RKO (cell line): ENCODE results near the gene POLE.

Experiments
- DNase-seq: peaks from one replicate; pipeline ENCODE4 v3.0.0-alpha.2; 2016; ENCODE audit warnings: low spot score

The POLE gene

DNA sequence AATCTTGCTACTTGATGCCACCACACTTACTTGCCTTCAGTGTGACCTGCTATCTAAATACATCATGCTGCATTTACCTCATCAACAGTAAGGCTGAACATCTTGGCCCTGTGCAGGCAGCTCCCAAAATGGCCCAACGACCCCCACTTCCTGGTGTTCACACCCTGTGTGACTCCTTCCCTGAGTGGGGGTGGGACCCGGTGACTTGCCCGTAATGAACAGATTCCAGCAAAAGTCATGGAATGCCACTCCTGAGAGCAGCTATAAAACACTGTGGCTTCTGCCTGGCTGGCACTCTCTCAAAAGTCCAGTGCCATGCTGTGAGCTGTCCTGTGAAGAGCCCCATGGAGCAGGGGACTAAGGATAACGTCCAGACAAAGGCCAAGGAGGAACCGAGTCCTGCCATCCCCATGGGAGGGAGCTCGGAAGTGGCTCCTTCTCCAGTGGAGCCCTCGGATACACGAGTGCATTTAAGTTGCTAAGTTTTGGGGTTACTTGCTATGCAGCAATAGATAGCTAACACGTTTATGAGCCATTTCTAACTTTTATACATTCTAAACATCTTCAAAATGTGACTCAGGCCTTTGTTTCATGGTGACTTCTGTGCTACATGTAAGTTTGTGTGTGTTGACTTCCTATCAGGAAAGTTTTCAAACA is 35.6 kb downstream of the POLE start:
- peak; percentile 77 for DNase-seq

GRCh38 chr12:132649226-132649945 is 37.8 kb downstream of the POLE start:
- DNase-seq = no peak

GRCh38 chr12:132648616-132649225 is 38.4 kb downstream of the POLE start:
- no peak for DNase-seq

GRCh38 chr12:132647858-132648257 is 39.3 kb downstream of the POLE start:
- DNase-seq = no peak

- no peak for DNase-seq
Measured at GRCh38 chr12:132646850-132647249, 40.3 kb downstream of the POLE start.

DNA sequence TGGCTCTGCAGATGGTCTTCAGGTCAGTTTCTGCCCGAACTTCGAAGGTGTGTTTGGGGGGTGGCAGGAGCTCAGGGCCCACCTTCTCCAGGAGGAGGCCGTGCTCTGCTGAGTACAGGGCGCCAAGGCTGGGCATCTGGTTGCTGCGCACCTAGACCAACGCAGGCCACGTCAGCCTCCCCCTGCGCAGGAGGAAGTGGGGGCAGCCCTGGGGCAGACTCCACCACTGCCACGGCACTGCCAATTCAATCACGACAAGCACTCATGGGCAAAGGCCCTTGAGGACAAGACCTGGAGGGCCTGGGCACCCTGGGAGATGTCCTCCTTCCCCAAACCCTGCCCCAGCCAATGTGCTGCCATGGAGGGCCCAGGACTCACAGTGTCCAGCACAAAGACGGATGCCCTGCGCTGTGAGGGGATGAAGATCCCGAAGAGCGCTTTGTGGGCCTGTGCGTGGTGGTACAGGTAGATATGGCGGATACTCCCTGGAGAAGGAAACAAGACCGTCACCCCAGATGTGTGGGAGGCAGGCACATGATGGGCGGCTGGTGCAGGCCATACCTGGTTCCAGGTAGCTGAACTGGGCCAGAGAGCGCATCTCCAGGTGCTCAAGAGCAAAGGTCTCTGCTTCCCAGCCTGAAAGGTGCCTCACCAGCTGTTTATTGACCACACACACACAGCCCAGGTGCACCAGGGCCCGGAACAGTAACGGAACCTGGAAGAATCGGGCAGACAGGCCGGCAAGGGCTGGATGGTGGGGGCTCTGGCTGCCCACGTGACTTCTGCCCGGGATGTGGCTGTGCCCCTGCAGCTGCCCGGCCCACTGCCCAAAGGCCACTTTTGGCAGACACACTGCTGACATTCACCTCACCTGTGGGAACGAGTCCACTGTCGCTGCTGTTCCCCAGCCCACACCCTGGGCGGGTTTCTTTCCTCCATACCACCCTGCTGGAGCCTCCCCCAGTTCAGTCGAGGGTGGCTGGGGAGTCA is 44.0 kb downstream of the POLE start:
- DNase-seq = no peak

DNA sequence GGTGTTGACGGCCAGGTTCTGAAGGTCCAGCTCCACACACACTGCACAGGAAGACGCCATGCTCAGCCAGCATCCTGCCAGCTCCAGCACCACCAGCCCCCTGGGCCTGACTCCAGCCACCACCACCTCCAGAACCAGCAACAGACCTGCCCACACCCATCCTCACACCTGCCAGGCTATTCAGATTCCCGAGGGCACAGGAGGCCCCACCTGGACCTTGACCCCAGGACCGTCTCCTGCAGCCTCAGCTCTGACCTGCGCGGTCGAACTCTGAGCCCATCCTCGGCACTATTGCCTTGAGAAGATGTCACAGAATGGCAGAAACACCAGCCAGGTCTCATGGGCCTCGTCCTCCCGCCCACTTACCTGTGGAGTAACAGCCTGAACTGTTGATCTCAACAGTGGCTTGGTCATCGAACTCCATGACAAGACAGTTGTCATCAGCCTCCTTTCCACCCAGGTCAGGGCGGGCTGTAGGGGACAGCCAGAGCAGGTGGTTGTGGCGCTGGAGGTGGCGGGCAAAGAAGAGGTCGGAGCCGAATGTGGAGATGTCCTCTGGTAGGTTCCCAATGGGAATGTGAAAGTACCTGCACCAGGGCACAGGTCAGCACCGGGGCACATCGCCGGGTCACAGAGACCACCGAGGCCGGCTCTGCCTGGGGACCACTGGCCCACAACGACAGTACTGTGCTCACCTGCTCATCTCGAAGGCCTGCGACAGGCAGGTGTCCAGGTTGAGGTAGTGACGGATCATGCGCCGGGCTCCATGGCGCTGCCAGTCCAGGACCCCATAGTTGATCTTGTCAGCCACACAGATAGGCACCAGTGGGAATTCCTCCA is 45.1 kb downstream of the POLE start:
- no peak for DNase-seq

DNA sequence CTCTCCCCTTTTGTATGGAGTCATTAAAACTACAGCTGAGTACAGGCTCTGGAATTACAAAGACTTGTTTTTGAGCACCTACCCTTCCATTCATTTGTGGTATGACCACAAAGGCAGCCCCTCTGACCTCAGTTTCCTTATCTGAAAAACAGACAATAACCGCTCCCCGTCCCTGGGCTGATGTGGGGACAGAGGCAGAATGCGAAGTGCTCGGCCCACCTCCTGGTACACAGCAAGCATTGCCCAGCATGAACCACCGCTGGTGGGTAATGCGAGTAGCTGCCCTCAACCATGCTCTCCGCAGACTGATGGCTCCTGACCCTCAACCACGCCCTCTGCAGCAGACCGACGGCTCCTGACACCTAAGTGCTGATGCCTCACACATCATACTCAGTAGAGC is 46.2 kb downstream of the POLE start:
- DNase-seq = no peak

- no peak for DNase-seq
Measured at GRCh38 chr12:132639956-132640520, 47.1 kb downstream of the POLE start.

GRCh38 chr12:132638541-132639408 is 48.4 kb downstream of the POLE start:
- DNase-seq = peak; percentile 49

GRCh38 chr12:132637811-132638210 is 49.3 kb downstream of the POLE start:
- no peak for DNase-seq

- DNase-seq = no peak
Measured at GRCh38 chr12:132635076-132635955, 51.8 kb downstream of the POLE start.

DNA sequence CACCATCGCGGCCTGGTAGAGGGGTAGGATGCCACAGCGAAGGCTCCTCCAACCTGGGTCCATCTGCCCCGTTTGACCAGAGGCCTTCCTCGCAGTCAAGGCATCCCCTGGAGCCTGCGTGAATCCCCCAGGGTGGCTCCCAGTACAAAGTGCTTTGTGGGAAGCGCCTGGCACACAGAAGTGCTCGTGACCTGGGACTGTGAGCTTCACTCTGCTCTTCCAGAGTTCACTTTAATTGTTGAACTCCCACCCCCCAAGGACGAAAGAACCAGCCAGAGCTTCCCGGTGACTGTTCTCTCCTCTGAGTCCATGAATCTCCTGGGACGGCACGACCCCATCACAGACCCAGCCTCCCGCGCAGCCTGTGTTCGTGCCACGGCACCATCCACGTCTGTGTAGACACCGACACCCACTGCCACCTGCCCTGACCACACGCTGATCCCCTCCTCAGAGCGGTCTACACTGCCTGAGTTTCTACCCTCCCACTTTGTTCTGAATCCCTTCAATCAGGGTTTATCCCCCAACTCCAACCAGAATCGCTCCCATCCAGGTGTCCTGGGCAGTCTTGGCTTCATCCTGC is 52.6 kb downstream of the POLE start:
- DNase-seq = no peak

GRCh38 chr12:132633901-132634300 is 53.2 kb downstream of the POLE start:
- no peak for DNase-seq

DNA sequence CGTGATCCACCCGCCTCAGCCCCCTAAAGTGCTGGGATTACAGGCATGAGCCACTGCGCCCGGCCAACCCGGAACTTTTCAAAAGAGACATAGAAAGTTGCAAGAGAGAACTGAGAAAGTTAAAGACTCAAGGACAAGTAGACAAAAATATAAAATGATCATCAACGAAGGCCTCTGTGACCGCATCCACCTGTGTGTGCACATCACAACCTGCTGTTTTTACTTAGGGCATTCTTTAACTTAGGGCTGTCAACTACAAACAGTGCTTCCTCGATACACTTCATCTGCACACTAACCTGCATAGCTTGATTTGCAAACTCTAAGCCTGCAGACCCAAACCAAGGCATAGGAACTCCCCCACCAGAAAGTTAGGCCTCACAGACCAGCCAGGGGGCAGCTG is 53.7 kb downstream of the POLE start:
- DNase-seq = no peak

DNA sequence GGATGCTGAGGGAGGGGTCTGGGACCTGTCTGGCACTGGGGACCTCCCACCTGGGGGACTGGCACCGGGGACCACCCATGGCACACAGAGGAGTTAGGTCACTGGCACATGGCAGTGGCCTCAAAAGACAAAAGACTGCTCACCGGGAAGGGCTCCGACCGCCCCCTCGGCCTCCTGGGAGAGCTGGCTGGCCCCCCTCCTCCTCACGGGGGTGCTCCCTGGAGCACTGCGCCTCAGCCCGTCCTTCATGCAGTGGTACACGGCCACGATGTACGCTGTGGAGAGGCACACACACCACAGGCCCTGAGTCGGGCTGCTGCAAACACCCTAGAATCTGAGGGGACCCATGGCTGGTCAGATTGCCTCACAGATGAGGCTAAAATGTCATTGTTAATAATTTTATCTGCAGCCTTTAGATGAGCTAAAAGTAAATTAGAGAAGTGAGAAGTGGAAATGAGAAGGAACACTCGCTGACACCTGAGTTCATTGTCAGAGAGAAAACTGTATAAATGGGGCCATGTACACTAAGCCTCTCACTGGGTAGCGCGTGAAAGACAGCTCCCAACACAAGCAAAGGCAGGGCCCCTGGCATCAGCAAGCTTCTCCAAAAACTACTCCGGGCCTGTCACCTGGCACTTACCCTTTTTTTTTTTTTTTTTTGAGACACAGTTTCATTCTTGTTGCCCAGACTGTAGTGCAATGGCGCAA is 54.5 kb downstream of the POLE start:
- no peak for DNase-seq

GRCh38 chr12:132631666-132632065 is 55.5 kb downstream of the POLE start:
- DNase-seq = no peak

DNA sequence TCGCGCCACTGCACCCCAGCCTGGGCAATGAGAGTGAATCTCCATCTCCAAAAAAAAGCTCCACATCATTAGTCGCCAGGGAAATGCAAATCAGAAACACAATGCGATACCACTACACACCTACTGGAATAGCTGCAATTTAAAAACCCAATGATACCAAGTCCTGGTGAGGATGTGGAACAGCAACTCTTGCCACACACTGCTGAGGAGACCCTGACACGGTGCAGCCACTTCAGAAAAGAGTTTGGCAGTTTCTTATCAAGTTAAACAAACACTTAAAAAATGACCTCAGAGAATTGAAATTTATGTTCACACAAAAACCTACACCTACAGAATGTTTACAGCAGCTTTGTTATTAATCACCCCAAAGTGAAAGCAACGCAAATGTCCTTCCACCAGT is 56.5 kb downstream of the POLE start:
- DNase-seq = no peak
